ENCODE data around the gene BCL11A.

Gene BCL11A

DNA sequence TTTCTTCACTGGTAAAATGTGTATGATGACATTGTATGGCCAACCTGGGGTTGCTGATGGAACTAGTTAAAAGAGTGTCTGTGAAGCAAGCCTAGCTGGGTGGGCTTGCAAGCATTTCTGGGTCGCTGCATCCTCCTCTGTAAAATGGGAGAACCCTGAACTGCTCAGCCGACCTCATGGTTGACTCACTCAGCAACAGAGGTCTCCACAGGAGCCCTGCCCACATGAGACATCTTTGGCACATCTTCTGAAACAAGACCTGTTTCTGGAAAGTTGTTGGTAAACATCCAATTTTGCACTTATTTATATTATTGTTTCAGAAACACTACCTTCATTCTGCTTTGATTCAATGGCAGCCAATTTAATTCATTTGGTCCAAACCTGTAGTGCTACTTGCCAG, 52.6 kb downstream of the BCL11A start:
- DNase-seq, result no peak

DNA sequence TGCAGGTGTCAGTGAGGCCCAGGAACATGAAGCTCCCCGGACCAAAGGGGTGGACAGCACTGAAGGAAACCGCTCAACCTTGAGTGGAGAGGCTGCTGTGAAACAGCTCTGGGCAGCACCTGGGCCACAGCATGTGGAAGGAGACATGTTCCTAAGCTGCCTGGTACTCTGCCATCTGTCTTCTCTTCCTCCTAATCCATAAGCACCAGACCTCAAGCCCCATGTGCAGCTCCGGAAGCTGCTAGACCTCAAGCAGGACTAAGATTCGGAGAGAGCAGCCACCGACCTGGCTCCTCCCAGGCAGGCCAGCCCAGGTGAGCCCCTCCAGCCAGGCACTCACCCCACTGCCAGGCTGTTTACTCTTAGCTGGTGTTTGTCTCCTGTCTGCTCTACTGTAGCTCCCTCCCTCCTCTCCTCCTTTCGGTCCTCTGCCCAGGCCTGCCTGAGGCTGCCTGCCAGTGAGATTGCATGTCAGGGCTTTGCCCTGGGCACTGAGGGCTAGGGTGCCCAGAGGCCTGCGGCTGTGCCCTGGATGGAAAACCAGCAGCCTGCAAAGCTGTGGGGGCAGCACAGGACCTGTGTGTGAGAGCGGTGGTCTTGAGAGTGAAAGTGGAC, 53.7 kb downstream of the BCL11A start:
- DNase-seq, result no peak

DNA sequence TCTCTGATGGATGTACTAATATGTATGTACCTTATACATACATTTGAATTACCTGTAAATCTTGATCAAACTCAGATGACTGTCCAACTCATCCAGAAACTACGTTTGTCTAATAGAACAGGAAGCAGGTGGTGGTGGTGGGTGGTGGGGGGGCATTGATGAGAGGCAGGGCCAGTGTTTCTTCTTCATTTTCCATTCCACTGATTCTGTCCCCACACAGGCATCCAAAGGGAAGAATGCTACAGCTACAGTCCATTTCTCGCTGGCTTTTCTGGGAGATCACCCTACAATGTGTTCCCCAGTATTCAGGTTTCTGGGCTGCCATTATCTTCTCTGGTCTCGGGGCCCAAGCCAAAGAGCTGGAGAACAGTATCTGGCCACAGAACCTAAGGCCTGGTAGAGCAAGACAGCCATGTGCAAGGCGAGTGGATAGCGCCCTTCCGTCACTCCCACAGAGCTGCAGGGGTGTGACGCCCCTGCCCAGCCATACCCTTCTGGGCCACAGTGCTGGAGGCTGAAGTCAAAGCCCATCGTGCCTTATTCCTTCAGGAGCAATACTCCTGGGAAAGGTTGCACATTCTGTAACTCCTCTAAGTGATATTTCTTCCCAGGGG, 54.5 kb downstream of the BCL11A start:
- DNase-seq, result no peak

DNA sequence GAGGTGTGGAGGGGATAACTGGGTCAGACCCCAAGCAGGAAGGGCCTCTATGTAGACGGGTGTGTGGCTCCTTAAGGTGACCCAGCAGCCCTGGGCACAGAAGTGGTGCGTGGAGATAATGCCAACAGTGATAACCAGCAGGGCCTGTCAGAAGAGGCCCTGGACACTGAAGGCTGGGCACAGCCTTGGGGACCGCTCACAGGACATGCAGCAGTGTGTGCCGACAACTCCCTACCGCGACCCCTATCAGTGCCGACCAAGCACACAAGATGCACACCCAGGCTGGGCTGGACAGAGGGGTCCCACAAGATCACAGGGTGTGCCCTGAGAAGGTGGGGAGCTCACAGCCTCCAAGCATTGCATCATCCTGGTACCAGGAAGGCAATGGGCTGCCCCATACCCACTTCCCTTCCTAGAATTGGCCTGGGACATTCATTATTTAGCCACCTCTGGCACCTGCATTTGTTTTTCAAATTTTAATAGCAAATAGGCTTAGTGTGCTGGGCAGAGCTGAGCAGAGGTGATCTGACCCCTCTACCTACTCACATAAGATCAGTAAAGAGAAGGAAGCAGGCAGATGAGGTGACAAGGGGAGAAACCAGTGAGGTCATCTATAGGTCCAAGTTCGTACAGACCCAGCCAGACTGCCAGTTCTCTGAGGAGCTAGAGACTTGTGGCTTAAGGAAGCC, 55.2 kb downstream of the BCL11A start:
- no peak for DNase-seq

DNA sequence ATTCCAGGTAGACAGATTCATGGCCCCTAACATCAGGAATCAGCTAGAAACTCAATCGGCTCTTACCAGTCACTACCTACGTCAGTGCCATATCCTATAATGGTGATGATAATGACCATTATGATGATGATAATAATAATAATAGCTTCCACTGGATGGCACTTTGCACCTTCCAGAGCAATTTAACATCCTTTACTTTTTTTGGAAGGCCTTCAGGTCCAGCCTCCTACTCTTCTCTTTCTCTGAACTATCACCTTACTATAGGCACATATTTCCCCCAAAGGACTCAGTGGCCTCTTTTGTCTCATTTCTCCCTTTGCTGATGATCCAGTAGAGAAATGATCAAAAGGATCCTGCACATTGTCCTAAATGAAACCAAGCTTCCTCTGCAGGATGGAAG, 56.0 kb downstream of the BCL11A start:
- no peak for DNase-seq

DNA sequence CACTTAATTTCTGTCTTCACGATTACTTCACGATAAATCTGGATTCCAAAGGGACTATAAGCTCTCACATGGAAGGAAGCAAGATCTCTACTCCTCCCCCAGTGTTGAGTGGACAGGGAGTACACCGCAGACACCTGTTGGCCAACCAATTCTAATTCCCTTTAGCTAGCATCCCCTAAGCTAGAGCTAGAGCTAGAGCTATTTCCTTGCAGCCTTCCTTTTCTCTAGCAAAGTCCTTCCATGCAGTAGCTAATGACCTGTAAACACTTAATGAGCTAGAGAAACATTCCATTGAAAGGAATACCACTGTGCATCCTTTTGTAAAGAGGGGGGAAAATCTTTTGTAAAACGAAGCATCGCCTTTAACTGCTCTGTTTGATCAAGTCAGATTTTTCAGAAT, 56.5 kb downstream of the BCL11A start:
- no peak for DNase-seq

DNA sequence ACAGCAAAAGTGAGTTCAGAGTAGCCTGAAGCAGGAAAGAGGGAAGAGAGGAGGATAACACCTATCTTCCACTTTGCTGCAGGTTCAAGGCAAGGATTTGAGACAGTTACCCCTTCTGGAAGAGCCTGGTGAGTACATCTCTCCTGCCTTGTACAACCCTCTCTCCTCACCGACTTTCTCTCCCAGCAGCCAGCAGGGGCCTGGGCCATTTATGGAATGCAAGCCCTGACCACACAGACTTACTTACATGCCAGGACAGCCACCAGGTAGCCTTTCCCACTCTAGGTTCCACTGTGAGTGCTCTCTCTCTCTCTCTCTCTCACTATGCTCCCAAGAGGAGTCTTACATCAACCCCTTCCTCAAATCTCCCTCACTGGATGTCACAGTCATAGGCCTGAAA, 57.0 kb downstream of the BCL11A start:
- no peak for DNase-seq

DNA sequence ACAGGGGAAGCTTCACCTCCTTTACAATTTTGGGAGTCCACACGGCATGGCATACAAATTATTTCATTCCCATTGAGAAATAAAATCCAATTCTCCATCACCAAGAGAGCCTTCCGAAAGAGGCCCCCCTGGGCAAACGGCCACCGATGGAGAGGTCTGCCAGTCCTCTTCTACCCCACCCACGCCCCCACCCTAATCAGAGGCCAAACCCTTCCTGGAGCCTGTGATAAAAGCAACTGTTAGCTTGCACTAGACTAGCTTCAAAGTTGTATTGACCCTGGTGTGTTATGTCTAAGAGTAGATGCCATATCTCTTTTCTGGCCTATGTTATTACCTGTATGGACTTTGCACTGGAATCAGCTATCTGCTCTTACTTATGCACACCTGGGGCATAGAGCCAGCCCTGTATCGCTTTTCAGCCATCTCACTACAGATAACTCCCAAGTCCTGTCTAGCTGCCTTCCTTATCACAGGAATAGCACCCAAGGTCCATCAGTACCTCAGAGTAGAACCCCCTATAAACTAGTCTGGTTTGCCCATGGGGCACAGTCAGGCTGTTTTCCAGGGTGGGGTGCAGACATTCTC, 58.3 kb downstream of the BCL11A start:
- DNase-seq, result no peak

DNA sequence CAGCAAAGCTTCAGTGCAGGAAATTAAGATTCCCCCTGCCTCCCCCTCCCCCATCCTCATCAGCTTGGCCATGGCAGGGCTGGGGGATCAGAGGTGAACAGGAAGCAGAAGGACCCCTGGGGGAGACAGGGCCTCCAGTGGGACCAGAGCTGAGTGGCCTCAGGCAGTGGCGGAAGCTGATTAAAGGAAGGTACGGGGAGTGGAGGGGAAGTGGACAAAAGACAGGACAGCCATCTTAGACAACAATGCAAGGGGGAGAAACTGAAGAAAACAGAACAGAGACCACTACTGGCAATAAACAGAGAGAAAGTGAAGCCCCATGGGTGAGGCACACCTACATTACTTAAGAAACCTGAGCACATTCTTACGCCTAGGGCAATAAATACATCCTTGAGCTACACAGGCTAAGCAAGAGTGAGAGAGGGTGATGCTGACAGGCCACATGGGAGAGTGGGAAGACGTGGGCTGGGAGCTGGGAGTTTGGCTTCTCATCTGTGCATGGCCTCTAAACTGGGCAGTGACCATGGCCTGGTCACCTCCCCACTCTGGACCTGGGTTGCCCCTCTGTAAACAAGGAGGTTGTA, 59.6 kb downstream of the BCL11A start:
- DNase-seq, result no peak

DNA sequence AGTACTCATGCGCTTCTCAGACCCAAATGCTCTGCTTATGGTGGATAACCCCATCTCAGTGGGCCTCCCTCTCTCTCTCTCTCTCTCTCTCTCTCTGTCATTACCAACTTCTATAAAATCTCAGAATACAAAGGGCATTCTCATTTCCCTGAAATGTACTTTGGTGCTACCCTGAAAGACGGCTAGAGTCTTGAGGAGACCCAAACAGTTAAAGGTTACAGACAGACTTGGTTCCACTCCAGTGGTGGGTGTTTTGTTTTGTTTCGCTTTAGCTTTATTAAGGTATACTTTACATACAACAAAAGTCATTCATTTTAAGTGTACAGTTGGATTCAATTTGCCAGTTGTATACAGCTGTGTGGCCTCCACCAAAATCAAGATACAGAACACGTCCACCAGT, 60.9 kb downstream of the BCL11A start:
- DNase-seq, result no peak

DNA sequence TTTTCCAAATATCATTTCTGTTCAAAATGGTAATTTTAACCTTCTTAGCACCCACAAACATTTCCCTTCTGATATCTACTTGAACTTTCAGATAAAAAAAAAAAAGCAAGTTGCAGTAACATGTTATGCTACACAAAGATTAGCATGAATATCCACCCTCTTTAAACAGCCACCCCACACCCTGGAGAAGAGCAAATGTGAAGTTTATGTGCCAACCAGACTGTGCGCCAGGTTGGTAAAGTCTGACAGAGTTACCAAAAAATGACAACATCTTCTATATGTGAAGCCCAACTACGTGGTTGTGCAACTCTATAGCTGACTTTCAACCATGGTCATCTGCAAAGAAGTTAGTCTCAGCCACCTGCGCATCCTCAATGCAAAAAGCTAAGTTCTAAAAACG, 62.6 kb downstream of the BCL11A start:
- DNase-seq, result no peak

DNA sequence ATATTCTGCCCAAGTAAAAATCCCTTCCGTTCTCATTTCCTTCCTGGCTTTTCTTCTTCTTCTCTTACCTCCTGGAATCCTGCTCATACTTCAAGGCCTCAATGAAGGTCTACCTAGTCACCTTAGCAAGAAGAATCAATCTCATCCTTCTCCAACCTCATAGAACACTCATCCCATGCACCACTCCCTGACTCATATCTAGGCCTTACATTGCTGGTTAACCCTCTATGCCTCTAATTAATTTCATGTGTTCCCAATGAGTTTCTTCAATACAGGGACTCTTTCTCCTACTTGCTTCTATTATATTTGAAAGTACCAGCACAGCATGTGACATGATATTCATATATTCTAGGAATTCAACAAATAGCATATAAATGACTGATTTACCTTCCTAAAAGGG, 63.0 kb downstream of the BCL11A start:
- DNase-seq, result no peak

DNA sequence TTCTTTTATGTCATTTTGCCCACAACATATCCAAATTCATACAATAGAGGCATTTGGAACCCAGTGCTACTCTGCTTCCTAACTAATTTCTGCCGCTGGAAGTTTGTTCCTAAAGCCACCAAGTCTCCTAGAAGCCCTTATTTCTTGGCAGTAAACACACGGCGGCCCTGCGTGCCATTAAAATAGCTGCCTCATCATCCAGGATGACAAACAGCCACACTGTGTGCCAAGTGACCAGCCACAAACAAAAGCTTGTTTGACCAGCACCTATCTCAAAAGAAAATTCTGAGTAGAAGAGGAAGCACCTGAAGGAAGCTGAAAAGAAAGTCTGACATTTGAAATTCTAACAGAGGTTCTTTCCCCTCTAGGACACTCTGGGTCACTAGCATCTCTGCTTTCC, 64.2 kb downstream of the BCL11A start:
- no peak for DNase-seq

DNA sequence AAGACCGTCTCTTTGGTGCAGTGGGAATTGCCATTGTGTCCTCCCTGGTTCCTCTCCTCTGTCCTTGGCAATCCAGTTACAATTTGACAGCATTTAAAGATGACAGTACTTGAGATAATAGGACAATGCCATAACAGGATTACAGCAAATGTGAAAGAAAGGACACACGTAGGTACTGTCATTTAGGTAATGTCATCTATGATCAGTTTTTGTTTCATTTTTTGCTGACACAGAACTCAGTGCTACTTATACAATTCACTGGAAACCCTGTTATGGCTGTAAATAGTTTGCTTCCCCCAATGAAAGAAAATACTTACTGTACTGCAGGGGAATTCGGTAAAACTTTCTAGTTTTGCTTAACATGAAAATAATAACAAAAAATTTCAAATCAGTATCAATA, 65.2 kb downstream of the BCL11A start:
- no peak for DNase-seq

DNA sequence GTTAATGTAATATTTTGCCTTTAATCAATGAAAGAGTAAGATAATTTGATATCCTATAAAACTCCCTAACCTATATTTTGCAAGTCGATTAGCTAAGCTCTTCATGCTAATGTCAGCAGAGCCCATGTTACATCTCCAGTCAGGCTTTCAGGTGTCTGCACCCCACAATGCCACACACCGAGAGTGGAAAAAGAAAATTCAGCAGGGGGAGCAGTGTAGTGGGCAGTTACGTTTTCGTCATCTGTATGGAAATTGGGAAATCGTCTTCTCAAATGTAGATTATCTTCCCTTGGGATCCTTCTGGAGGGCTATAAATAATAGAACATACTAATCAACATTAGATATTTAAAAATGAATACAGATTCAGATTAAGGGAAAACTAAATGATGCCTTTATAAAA, 66.3 kb downstream of the BCL11A start:
- no peak for DNase-seq

DNA sequence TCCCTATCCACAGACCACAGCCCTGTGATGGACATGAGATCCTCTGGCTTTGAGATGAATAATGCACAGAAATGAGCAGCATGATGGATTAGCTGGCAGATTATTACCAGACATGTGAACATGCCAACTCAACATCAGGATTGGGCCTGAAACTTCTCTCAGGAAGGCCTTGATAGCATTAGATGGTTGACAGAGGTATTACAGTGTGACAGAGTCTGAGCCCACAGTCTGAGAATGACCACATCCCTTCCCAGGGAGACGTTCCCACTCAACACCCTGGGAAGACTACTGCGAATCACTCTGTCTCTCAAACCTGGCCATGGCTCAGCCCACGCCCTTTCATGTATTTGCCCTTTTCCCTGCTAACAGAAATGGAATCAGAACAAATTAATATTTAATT, 66.9 kb downstream of the BCL11A start:
- DNase-seq, result no peak

DNA sequence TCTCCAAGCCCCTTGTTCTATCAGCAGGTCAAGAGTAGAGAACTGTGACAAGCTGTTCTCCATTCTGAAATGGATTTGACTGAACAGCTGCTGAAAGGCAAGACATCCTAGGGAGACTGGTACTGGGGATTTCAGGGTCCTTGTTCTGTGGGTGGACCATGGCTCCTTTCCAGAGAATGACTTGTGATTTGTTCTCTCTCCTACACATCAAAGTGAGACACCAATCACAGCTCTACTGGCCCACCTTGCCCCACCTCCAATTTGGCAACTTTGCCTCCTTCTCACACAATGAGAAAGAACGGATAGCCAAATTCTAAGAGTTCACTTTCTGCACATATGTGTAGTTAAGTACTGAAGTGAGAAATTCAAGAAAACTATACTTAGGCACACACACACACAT, 67.4 kb downstream of the BCL11A start:
- DNase-seq, result no peak

DNA sequence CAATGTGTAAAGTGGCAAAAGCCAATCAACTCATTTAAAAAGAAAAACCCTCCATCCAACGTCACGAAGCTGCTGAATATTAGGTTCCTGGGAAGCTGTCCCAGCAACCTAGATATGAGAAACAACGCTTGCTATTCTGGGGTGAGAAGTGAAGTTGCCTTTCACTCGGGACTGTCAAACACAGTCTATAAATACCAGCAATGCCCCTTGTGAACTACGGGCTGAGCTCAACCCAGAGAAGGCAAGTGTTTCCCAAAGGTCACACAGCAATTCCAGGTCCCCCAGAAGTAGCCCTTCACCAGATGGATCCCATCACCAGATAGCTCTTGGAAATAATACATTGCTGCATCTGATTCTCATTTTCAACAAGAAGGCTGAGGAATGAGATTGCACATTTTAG, 67.9 kb downstream of the BCL11A start:
- DNase-seq, result no peak

DNA sequence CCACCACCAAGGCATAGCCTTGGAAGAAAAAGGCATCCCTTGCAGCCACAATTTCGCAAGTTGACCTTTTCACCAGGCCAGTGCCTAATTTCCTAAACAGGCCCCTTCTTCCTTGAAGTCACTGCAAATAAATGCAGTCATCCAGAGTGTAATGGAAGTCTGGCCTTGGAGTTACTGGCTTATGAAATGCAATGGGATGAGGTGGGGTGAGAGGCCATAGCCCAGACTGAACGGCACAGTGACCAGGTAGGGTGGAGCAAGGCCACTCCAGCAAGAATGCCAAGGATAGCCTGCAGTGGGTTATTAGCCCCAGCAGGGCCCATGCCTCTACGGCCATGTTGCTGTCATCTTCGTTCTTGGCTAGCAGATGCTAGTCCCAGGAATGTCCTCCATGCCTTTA, 68.4 kb downstream of the BCL11A start:
- DNase-seq, result peak; percentile 62

DNA sequence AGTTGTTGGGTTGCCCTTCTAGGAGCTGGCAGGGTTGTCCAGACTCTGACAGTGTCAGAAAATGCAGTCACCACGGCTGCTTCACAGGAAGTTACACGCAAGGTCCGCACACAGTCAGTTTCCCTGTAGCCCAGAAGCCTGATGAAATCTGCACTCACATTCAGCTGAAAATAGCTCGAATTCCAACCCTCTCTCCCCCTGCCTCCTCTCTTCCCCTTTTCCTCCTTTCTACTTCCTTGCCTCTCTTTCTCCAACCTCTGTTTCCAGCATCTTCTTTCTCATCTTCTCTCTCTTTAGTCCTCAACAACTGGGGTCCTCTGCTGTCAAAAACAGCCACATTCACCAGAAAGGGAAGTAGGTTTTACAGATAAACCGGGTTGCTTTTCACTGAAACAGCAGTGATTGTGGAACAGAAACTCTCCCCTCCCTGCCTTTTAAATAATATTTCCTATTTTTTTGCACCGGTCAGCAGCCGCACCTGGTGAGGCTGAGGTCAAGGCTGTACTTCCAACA, 69.3 kb downstream of the BCL11A start:
- peak; percentile 86 for DNase-seq

DNA sequence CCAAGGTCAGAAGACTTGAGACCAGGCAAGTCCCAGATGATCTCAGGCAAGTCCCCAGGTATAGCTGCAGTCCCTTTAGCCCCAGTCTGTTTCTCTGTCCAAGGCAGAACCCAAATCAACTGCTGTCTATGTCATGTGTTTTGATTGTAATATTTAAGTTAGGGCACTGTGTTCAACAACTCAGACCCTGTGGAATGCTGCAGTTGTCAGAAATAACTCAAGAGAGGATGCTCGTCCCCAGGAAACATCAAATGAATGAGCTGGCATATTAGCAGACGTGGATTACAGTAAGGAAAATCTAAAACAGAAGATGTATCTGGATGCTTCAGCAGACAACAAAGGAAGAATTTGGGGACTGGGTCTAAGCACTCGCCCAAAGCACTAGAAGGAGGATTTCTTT, 70.1 kb downstream of the BCL11A start:
- no peak for DNase-seq

DNA sequence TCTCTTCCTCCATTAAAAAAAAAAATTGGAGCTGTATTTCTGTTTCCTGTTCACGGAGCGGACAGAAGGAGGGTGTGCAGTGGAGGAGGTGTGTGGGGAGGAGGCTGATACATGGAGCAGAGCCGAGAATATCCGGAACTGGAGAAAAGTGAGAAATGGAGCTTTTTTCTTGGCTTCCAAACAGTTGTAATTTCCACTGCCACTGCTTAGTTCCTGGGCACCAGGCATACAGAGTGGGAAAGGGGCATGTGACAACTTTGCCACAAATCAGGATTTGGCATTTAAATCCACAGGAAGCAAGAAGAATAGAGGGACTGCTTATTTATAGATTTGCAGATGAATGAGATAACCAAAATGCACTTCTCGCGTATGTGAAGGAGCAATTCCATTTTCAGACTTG, 71.2 kb downstream of the BCL11A start:
- DNase-seq, result peak; percentile 19

DNA sequence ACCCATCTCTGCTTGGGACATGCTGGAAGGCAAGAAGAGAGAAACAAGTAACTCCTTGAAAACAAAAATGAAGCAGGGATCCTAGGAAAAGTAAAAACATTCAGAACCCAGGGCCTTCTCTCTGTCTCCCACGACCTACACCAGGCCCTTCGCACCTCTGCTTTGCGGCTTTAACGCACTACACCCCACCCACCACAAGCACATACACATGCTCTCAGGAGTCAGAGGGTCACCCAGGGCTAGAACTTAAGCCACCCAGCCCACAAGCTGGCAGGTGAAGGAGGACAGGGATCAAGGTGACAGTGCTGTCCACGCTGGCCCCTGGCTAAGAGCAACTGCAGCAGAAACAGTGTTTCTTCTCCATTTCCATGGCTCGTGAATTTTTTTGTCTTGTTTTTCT, 72.2 kb downstream of the BCL11A start:
- no peak for DNase-seq

Measured in suppressor macrophage treated with lipopolysaccharide for 4 hours (primary cell).